ENCODE measurements around the gene ADGRL1.

ADGRL1 gene

GRCh38 chr19:14101003-14101545 is 104.9 kb downstream of the ADGRL1 start:
- no peak overlapping the region for H3K4me3 ChIP-seq (ENCODE audit: low read length)
- no peak for DNase-seq (ENCODE audit: low read depth)
- no peak for TF ChIP-seq CTCF (conservative IDR thresholded peaks at IDR 0.05; ENCODE audit: low read length)

All from AG10803 (cell line).